GM15510 (cell line): ENCODE data around the gene C17orf107.

Experiments
- POLR2A ChIP-seq: IDR thresholded peaks from 3 replicates; pipeline ENCODE4 v1.6.1; 2011; ENCODE audit warnings: borderline replicate concordance; ENCODE audit not compliant: insufficient read length; ENCODE audit errors: extremely low read depth

Gene C17orf107

DNA sequence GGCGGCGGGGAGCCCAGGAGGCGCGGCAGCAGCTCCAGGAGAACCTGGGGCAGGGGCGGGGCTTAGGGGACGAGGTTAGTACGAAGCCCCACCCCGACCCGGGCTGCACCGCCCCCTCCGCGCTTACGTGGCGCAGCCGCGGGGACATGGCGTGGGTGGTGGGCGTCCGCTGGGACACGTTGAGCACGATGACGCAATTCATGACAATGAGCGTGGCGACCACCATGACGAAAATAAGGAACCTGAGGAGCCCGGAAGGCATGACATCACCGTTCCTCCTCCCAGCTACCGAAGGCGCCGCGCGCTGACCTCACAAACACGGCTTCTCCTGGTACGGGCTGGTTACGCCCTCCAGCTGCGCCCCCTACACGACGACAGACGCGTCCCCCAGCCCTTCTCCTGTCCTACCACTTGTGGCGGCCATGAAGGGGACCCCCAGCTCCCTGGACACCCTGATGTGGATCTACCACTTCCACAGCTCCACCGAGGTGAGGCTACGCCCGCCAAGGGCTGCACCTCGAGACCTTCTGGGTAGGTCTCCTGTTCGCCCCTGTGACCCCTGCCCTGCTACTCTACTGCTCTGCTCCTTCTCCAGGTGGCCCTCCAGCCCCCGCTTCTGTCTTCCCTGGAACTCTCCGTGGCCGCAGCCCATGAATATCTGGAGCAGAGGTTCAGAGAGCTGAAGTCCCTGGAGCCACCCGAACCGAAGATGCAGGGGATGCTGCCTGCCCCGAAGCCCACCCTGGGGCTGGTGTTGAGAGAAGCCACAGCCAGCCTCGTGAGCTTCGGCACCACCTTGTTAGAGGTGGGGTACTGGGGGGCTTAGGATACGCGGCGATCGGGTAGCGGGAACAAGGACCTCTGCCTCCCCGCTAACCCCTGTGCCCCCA, at the start of gene C17orf107:
Gene C17orf107 (plus strand): TSS at position 196 of the 890 bp plus-strand sequence. CDS start 227 bp downstream, at position 423.
- no peak for TF ChIP-seq POLR2A

DNA sequence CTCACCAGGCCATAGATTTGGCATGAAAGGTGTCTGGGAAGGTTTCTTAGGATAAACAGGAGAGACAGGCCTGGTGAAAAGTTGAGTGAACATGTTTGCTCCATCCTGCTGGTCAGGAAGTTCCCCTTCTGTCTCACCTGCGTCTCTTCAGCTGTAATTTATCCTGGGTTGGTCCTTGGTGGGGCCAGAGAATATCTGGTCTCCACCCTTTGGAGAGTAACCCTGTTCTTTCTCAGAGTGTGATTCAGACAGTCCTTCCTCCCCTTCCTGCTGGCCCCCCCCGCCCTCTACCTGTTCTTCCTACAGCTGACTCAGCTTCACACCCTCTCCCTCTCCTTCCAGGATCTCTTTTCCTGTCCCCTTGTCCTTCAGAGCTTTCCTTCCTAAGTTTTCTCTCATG, 49.1 kb upstream of the C17orf107 start:
- TF ChIP-seq POLR2A: no peak

DNA sequence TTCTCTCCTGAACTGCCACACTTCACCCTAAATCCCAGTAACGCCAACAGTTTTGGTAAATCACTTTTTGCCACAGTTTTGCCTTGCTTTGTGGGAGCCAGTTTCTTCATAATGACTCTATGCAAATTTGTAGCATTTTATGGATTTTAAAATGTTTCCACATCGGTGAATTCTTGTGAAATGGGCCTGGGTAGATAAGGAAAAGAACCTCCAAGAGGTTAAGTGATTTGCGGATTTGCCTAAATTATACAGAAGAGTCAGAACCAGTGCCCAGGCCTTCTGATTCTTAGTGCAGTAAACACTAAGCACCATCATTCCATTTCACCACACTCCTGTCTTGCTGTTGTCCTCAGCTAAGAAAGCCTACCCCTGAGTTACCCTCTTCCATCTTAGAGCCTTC, 48.3 kb upstream of the C17orf107 start:
- TF ChIP-seq POLR2A: no peak

DNA sequence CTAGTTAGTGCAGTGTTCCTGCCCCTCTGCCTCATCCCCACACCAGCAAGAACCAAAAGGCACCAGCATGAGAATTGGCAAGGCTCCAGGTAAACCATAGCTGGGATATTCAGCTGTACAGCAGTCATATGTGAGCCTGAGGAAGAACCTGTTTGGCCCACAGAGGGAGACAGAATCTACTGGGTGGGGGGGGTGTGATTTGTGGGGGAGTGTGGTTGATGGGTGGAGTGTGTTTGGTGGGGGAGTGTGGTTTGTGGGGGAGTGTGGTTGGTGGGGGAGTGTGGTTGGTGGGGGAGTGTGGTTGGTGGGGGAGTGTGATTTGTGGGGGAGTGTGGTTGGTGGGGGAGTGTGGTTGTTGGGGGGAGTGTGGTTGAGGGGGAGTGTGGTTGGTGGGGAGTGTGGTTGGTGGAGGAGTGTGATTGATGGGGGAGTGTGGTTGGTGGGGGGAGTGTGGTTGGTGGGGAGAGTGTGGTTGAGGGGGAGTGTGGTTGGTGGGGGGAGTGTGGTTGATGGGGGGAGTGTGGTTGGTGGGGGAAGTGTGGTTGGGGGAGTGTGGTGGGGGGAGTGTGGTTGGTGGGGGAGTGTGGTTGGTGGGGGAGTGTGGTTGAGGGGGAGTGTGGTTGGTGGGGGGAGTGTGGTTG, 46.6 kb upstream of the C17orf107 start:
- no peak for TF ChIP-seq POLR2A

DNA sequence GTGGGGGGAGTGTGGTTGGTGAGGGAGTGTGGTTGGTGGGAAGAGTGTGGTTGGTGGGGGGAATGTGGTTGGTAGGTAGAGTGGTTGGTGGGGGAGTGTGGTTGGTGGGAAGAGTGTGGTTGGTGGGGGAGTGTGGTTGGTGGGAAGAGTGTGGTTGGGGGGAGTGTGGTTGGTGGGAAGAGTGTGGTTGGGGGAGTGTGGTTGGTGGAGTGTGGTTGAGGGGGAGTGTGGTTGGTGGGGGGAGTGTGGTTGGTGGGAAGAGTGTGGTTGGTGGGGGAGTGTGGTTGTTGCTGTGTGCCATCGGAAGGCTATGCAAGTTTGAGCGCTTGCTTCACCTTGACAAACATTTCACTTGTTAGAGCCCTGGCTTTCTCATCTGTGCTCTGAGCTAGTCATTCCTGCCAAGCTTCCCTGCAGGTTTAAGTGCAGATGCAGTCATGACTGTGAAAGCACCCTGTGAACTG, 46.1 kb upstream of the C17orf107 start:
- no peak for TF ChIP-seq POLR2A

DNA sequence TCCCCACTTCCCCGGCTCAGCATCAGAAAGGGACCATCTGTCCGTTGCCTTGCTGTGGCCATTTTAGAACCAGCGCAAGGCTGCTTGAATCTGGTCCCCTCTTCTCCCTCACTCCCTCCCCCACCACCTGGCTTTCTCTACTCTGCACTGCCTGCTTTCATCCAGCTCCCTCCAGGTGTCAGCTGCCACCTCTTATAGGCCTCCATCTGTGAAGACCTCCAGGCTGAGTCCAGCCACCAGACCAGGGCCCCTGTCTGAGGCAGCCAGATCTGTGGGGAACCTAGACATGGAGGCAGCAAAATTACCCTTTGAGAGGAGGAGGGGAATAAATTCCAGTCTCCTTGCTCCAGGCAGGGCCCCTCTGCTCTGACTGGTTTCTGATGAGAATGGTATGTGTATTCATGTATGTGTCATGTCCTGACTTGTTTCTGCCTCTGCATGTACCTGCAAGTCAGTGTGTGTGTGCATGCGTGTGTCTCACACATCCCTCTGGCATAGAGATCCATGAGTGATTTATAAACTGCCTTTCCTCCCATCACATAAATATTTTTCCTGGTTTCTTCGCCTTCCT, 45.1 kb upstream of the C17orf107 start:
- TF ChIP-seq POLR2A: no peak

DNA sequence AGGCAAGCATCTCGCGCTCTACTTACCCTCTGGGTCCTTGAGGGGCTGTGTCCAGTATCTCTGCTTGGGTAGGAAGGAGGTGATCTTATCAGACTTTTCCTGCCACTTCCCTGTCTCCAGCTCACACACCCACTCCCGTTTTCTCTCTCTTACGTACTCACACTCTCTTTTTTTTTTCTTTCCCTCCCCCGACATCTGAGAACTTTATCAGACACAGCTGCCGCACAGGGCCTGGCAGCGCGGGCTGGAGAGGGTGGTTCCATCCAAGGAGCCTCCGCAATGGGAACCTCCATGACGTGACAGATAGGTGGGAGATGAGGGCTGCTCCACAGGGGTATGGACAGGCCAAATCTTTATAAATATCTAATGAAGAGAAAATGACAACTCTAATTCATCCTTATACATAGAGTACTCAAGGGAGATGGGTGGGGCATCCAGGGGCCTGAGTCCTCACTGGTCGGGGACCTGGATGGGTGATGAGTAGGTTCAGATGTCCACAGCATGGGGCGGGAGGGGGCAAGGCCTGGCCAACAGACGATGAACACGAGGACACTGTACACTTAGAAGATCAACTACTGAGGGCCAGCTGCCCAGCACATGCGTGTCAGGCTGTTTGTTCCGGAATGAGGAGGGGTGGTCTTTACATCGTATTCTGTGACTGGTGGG, 42.9 kb upstream of the C17orf107 start:
- TF ChIP-seq POLR2A: no peak

DNA sequence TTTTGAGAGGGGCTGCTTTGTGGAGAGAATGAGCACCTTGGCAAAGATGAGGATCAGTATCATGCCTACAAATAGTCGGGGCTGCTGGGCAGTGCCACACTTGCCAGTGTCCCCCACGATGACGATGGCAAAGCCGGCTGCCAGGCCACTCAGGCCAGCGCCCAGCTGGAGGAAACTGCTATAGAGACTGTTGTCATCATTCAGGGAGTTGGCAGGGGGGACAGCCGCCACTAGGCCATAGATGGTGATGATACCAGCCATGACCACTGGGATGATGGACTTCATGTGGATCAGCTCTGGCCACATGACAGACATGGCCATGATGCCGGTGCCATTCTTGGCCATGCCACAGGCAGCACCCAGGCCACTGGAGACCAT, 42.4 kb upstream of the C17orf107 start:
- no peak for TF ChIP-seq POLR2A

DNA sequence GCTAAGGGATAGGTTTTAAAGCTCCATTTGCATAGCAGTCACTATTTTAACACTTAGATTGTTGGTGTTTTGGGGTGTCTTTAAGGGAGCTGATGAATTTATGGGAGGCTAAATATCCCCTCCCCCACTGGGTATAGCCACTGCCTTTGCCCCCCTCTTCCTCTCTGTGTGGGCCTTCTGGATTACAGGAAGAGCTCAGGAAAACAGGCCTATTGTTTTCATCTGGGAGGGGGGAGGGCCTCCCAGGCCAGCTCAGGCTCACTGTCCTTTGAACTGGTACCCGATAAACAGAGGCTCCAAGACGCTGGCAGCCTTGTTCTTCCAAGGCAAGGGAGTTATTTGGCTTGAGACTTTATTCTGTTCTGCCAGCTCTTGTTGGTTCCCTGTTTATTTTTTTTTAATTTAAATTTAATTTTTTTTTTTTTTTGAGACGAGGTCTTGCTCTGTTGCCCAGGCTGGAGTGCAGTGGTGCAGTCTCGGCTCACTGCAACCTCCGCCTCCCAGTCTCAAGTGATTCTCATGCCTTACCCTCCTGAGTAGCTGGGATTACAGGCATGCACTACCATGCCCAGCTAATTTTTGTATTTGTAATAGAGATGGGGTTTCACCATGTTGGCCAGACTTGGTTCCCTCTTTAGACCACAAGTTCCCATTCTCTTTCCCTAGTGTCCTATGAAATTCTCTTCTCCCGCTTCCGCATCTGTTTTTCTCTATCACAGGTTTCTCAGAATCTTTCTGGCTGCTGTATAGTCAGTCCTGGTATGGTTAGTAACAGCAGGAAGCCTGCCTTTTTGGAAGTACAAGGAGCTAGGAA, 41.1 kb upstream of the C17orf107 start:
- TF ChIP-seq POLR2A: no peak

DNA sequence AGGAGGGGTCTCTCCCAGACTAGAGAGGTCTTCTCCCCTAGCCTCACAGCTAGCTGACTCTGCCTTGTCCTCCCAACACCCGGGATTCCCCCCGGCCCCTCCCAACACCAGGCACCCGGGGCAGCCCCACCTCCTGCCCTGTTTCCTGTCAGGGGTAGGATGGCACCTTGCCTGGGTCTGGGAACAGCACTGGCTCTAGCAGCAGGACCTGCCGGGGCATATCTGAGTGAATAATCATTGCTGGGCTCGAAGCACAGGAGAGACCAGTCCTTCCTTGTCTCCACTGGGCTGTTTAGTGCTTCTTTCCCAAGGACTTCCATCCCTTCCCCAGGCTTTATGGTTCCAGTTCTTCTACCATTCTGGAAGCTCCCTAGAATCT, 40.5 kb upstream of the C17orf107 start:
- TF ChIP-seq POLR2A: no peak

DNA sequence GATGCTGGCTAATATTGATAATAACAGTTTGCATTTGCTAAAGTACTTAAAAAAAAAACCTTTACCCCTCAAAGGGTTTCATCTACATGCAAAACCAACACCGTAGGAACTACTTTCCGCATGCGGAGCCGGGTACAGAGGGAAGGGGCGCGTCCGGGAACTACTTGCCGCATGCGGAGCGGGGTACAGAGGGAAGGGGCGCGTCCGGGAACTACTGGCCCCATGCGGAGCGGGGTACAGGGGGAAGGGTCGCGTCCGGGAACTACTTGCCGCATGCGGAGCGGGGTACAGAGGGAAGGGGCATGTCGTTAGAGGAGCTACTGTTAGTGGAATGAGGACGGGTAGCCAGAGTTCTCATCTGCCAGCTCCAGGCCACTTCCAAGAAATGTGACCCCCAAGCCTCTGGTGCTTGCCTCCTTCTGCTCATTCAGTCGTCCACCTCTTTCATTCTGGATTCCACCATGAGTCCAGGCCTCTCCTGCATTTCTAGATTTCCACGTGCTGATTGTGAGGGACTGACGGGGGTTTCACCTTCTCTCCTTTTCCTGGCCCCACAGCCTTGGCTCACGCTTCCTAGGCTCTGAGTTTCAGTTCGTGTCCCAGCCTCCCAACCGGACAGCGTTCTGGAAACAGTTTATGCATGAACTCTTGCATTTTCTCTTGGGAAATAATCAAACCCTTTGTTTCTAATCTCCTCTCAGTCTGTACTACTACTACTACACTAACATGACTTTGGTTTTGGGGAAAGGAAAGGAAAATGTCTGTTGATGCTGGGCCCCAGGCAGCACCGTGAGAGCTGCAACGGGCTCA, 39.3 kb upstream of the C17orf107 start:
- TF ChIP-seq POLR2A: no peak

DNA sequence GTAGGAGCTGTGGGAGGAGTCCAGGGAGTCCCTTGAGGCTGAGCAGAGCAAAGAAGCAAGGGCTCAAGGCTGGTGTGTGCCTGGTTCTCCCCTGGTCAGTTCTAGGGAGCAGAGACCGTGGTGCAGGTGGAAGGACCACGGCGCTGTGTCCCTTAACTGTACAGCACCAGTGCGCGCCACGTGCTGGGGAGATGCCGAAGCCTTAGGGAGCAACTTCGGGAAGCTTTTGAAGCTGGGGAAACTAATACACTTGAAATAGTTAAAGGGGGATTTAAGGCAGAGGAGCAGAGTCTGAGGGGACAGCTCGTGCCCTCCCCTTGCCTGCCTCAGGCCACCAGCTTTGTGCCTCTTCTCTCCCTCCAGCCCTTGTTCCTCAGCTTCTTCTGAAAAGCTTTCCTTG, 38.7 kb upstream of the C17orf107 start:
- TF ChIP-seq POLR2A: no peak

DNA sequence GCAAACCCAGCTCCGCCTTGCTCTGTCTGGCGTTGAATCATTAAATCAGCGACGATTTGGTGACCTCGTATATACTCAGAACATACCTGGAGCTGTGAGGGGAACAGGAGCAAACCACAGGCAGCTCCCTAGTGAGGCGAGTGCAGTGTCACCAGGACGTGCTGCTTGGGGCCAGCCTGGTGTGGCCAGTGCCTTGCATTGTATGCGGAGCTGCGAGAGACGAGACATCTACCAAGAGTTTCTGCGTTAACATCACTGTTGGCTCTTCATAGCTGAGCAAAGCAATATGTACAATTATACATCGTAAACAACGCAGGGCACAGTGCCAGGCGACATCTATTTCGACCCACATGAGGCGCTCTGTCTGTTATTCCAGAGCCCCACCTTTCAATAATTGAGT, 38.3 kb upstream of the C17orf107 start:
- TF ChIP-seq POLR2A: no peak
